ENCODE results near the gene DAAM1. TPM values are rescaled to one million over a fixed set of nuclear protein-coding genes. Genes with fewer than 3 reads are reported as not detected.

Gene DAAM1
- total RNA-seq, 3 donors from 2014 or later = 50.1 to 95.9 (median 64.2) TPM

GRCh38 chr14:59341858-59342477, 153.5 kb downstream of the DAAM1 start:
- Histone ChIP-seq H3K27ac (no peak overlapping the region), H3K36me3 (no peaks in the 10 kb centered on the region), H3K4me1 (peaks cover 0 to 10% of the 10 kb centered on the region in 2 donors), H3K9me3 (no peaks in the 10 kb centered on the region), H3K4me3 (no peak overlapping the region), H3K27me3 (no peaks in the 10 kb centered on the region)
- no peak for DNase-seq (ENCODE audit: low spot score in 2 of 2)
- TF ChIP-seq CTCF (IDR thresholded peaks at IDR 0.05) (no peak), POLR2AphosphoS5 (IDR thresholded peaks at IDR 0.05) (no peak), POLR2A (IDR thresholded peaks at IDR 0.05) (no peak)
- intact Hi-C loops (cut with DNase I; ENCODE audit: low total_unique reads) = no loop called here

DNA sequence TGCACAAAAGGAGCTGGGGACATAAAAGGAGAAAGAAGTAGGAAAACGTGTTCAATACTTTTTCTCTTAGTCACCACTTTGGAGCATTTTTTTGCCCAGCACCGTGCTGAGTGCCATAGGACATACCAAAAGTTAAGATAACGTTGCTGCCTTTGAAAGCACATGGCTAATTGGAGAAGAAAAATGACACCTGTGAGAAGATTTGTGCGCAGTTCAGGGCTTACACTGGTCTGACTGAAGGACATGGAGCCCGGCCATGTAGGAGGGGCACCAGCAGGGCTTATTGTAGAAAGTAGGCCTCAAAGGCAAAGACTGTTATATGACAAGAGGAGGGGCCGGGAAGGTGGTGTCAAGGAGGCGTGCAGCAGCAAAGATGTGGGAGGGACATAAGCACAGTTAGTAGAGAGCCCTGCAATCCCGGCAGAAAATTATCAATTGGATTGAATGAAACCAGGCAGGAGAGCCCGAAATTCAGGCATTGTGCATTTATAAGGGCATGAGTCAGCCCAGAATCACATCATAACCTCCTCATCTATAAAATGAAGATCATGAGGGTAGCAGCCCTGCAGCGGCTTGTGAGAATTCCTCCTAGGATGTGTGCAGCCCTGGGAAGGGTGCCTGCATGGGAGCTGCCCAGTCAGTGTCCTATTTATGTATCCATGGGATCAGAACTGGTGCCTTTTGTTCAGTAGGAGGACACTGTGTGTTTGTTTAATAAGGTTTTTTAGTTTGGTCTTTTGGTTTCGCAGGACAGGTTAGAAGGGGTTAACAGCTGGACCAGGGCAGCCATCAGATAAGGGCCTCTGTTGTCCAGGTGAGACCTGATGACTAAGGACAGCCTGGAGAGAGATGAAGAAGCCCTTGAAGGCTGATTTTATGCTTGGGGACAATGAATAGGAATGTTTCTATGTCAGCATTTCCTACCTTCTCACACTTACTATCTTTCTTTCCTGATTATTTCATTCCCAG, 154.3 kb downstream of the DAAM1 start:
- intact Hi-C loops (cut with DNase I; ENCODE audit: low total_unique reads) = no loop called here
- no peak for DNase-seq (ENCODE audit: low spot score in 2 of 2)
- no peaks in the 10 kb centered on the region for H3K9me3 ChIP-seq
- H3K27me3 ChIP-seq = no peaks in the 10 kb centered on the region
- peaks cover 0 to 2% of the 10 kb centered on the region in 2 donors for H3K4me1 ChIP-seq
- H3K36me3 ChIP-seq = no peaks in the 10 kb centered on the region
- no peak for TF ChIP-seq POLR2A (IDR thresholded peaks at IDR 0.05)
- no peak for TF ChIP-seq CTCF (IDR thresholded peaks at IDR 0.05)
- no peak for TF ChIP-seq POLR2AphosphoS5 (IDR thresholded peaks at IDR 0.05)
- H3K27ac ChIP-seq = peak overlapping the region; percentile 18 to 41
- H3K4me3 ChIP-seq = no peak overlapping the region

- Histone ChIP-seq H3K4me3 (no peak overlapping the region), H3K36me3 (no peaks in the 10 kb centered on the region), H3K4me1 (no peaks in the 10 kb centered on the region), H3K27ac (peak overlapping the region; percentile 18 to 41), H3K27me3 (no peaks in the 10 kb centered on the region), H3K9me3 (no peaks in the 10 kb centered on the region)
- no peak for TF ChIP-seq POLR2AphosphoS5 (IDR thresholded peaks at IDR 0.05)
- no peak for TF ChIP-seq CTCF (IDR thresholded peaks at IDR 0.05)
- no peak for TF ChIP-seq POLR2A (IDR thresholded peaks at IDR 0.05)
- intact Hi-C loops (cut with DNase I; ENCODE audit: low total_unique reads) = no loop called here
- peak in 1 of 2 donors; percentile 37 for DNase-seq (ENCODE audit: low spot score in 2 of 2)
Measured at GRCh38 chr14:59343585-59343984, 155.1 kb downstream of the DAAM1 start.

- Histone ChIP-seq H3K4me3 (no peak overlapping the region), H3K27me3 (no peaks in the 10 kb centered on the region), H3K36me3 (no peaks in the 10 kb centered on the region), H3K27ac (peak overlapping the region; percentile 18 to 41), H3K4me1 (no peaks in the 10 kb centered on the region), H3K9me3 (no peaks in the 10 kb centered on the region)
- DNase-seq (ENCODE audit: low spot score in 2 of 2) = peak in 1 of 2 donors; percentile 64
- TF ChIP-seq CTCF (IDR thresholded peaks at IDR 0.05) (no peak), POLR2AphosphoS5 (IDR thresholded peaks at IDR 0.05) (no peak), POLR2A (IDR thresholded peaks at IDR 0.05) (no peak)
- intact Hi-C loops (cut with DNase I; ENCODE audit: low total_unique reads) = no loop called here
Measured at GRCh38 chr14:59344016-59344415, 155.5 kb downstream of the DAAM1 start.

Measured in breast epithelium (tissue), 4 donors.